Activated CD4-positive, alpha-beta T cell treated with anti-CD3 and anti-CD28 coated beads, Interleukin-10, Interleukin-2, amounts not matched to agents 100 ng/mL and 50 ng/mL, durations not matched to agents 16 hours and 8 hours (primary cell): Measurements from ENCODE around the gene RSAD1.
"Not testable (repeated sequence)": the region's sequence is repeated elsewhere in the genome, so short reads cannot be mapped to it uniquely, and the experiment has no call there.

Source experiments
- DNase-seq: peaks from one replicate; pipeline ENCODE4 v3.0.0-alpha.2; 2020

The RSAD1 gene

DNA sequence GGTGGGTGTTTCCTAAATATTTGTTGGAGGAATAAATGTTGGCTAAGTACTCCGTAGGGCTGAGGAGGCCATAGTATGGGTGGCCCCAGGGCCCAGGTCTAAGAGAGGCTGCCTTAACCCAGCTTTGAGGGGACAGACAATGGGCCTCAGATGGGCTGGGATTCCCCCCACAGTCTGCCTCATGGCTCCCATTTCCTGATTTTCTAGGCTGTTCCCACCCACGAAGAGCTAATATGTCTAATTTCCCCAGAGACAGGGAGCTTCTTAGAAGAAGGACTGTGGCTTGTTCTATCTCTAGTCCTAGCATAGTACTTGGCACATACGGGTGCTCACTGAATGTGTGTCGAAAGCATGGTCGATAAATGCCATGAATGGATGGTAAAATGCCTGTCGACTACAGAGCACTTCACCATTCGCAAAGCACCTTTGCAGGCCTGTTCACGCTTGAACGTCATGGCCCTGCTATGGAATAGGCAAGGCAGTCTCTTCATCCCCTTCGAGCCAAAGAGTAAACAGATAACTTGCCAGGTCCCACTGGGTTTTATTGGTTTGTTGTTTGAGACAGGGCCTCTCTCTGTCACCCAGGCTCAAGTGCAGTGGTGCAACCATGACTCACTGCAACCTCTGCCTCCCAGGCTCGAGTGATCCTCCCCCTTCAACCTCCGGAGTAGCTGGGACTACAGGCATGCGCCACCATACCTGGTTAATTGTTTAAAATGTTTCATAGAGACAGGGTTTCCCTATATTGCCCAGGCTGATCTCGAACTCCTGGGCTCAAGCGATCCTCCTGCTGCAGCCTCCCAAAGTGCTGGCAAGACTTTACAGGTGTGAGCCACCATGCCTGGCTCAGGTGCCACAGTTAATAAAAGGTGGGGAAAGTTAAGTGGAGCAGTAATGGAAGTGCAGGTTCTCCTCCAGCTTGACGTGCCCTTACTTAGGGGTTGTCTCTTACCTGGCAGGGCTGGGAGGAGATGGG lies 19.7 kb upstream of the RSAD1 start:
- DNase-seq, result no peak

DNA sequence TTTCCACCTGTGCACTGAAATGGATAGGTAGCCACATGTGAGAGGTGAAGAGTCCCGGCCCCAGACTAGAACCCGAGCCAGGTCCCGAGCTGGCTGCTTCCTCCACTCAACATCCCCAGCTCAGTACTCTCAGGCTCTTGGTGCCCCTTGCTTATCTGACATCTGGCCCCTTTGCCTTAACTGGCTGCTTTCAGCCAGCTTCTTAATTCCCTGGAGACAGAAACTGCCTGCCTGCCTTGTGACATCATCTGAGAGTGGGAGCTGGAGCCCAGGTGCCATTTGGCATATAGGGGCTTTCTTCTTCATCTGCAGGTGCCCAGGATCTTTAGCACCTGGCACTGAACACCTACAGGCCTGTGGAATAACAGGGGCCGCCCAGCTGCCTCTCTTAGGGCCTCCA lies 18.9 kb upstream of the RSAD1 start:
- no peak for DNase-seq

DNA sequence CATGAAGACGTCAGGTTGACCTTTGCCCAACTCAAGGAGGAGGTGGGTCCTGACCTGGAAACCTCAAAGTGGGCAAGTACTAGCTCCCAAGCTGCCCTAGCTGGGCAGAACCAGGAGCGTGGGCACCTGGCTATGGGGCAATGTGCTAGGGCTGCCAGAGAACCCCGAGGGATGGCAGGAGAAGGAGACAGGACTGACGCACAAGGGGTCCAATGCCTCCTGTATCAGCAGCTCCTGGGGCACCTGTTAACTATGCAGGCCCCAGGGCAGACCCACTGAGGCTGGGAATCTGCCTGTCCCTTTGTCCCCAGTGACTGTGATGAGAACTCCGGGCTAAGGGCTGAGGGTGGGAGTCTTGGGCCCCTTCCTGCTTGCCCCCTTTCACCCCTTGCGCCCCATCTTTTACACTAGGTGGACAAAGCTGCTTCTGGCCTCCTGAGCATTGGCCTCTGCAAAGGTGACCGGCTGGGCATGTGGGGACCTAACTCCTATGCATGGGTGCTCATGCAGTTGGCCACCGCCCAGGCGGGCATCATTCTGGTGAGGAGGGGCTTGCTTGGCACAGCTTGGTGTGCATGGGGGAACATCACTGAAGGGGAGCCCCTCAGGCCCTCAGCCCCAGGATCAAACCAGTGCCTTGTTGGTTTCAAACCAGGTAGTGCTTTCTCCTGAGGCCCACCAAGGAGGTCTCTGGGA lies 17.7 kb upstream of the RSAD1 start:
- no peak for DNase-seq

DNA sequence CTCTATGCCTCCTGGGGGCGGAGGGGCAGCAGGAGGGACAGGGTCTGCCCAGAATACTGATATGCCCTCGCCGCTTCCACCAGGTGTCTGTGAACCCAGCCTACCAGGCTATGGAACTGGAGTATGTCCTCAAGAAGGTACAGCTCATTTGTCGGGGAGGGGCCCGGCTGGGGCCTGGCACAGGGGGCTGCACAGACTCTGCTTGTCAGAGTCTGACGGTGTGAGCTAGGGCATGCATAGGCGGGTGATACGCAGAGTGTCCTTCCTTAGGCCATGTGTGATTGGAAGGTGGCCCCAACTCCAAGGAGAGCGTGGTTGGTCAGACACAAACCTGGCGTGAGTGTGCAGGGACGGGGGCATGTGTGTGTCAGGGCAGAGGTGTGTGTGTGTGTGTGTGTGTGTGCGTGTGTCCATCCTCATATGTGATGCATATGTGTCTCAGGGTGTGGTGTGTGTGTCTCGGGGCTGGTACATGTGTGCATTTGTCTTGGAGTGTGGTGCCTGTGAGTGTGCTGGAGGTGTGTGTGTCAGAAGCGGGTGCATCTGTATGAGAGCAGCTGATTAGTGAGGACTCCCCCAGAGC lies 17.0 kb upstream of the RSAD1 start:
- no peak for DNase-seq

DNA sequence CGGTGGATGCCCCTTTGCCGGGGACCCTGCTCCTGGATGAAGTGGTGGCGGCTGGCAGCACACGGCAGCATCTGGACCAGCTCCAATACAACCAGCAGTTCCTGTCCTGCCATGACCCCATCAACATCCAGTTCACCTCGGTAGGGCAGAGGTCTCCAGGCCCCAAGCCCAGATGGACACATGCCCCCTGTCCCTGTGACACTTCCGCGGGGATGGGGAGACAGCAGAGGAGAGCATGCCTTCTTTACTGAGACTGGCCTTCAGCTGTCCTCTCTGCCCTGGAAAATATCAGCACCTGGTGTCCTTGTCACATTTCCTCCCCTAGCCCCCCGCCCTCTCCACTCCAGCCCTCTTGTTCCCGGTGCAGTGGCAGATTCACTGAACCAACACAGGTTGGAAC lies 16.2 kb upstream of the RSAD1 start:
- no peak for DNase-seq

DNA sequence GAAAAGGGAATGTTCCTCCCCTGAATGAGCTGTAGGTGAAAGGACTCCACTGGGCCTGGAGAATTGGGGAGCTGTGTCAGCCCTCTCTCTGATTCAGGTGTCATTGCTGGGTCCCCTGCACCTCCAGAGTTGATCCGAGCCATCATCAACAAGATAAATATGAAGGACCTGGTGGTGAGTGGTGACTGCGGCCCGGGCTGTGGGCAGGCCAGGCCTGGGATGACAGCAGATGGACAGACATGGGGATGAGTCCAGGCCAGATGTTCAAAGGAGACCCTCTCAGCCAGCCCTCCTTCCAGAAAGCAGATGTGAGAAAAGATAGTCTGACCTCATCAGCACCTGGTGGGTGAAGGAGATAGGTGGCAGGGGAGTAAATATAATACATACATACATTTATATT lies 14.5 kb upstream of the RSAD1 start:
- no peak for DNase-seq

DNA sequence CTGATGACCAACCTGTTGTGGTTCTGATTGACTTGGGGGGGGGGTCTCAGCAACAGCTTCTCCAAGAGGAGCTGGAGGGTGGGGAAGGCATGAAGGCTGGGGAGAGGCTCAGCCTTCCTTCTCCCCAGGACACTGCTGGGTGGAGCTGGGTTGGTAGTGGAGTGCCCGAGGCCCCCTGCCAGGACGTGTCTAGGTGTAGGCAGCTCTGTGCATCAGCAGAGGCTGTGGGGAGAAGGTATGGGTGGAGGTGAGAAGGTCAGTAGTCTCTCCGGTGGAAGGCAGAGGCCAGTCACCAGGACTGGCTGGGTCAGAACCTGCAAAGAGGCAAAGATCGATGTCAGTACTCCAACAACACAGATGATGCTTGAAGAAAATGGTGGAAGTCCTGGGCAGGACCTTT lies 13.9 kb upstream of the RSAD1 start:
- DNase-seq, result no peak

DNA sequence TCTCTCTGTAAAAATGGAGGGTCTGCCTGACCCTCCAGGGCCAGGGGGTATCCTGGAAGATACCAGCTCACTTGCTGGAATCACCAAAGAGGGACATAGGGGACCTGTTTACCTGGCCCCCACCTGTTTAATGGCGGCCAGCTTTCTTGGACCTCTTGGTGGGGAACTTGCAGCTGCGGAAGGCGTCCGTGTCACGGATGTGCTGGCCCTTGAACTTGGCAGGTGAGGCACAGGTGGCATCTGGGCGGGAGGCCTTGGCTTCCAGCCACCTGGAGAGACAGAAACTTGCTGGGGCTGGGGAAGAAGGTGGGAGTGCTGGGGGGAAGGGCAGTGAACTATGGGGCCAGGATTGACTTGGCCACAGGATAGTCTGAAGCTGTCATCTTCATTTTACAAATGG lies 13.5 kb upstream of the RSAD1 start:
- DNase-seq, result no peak

DNA sequence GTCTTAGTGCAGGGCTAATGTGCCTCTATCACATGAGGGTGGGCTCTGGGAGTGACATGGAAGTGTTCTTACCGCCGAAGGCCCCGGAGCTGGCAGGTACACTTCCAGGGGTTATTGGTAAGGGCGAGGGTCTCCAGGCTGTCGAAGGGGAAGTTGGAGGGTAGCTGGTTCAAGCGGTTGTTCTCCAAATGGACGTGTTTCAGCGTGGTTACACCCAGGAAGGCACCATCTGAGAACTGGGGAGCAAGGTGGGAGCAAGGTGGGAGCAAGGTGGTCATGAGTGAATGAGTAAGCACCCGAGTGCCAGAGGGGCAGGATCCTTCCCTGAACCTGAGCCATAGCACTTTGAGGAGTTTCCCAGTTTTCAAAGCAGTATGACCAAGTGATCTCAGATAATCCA lies 13.0 kb upstream of the RSAD1 start:
- DNase-seq, result no peak

DNA sequence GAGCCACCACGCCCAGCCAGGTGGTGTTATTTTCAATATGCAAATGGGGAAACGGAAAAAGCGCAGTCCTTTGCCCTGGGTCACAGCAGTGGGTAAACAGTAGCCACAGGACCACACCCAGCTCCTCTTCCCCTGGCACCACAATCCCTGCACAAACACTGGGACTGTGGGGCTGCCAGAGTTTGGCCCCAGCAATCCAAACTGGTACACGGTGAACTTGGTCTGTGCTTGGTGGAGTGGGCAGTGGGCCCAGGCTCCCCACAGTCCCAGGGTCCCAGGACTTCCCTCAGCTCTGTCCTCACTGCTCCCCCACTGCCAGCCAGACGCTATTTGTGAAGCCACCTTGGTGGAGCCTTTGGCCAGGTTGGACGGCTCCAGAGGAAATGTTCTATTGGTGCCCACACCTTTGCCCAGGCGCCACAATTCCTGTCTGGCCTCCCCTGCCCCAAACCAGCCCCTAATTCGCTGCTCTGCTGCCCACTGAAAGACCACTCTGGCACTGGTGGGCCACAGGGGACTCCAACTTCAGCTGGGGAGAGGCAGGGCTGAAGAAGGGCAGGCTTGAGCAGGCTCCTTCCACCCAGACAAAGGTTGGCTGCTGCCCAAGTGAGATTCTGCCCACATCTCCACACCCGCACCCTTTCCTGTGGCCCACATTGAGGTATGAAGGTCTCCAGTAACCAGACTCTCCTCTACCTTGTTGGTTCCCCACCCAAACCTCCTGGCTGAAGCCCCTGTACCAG lies 12.1 kb upstream of the RSAD1 start:
- no peak for DNase-seq

DNA sequence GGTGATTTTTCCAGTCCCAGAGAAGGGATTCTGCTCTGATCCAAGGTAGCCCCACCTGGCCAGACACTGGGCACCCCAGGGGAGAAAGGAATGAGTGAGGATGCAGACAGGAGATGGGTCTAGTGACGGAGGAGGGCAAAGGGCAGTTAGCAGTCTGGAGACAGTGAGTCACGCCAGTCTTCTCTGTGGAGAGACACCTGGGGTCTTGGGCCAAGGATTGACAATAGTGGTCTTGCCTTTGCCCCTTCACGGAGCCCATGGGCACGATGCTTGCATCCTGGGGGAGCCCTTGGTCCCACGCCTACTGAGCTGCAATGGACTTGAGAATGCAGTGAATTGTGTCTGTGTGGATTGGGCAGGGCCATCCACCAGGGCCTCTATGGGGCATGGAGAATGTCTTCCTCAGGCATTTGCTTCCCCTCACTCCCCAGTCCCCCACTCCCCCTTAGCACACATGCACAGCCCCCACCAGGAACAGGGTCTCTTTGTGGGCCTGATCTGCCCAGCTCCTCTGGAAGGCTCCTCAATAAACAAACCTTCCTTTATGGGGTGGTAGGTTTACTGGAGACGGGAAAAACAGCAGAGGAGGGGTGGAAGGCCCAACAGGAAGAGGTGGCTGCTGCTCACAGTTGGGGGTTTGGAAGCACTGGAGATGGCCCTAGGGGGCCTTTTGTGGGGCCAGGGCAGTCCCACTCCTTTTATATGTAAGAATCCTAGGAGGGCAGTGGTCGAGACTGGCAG lies 11.4 kb upstream of the RSAD1 start:
- no peak for DNase-seq

DNA sequence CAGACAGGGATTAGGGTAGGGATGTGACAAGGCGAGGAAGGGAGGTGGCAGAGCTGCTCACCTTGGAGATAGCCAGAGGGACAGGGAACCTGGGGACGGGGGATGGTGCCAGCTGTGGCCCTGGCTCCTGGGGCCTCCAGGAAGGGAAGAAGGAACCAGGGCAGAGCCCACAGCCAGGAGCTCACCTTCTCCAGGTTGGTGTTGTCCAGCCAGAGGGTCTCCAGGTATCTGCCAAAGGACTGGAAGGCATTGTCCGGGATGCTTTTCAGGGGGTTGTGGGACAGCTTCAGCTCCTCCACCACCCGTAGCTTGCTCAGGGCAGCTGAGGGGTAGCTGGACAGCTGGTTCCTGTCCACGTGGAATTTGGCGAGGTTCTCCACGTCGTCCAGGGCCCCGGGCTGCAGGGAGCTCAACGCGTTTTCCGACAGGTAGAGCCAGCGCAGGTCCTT lies 10.8 kb upstream of the RSAD1 start:
- DNase-seq, result no peak

DNA sequence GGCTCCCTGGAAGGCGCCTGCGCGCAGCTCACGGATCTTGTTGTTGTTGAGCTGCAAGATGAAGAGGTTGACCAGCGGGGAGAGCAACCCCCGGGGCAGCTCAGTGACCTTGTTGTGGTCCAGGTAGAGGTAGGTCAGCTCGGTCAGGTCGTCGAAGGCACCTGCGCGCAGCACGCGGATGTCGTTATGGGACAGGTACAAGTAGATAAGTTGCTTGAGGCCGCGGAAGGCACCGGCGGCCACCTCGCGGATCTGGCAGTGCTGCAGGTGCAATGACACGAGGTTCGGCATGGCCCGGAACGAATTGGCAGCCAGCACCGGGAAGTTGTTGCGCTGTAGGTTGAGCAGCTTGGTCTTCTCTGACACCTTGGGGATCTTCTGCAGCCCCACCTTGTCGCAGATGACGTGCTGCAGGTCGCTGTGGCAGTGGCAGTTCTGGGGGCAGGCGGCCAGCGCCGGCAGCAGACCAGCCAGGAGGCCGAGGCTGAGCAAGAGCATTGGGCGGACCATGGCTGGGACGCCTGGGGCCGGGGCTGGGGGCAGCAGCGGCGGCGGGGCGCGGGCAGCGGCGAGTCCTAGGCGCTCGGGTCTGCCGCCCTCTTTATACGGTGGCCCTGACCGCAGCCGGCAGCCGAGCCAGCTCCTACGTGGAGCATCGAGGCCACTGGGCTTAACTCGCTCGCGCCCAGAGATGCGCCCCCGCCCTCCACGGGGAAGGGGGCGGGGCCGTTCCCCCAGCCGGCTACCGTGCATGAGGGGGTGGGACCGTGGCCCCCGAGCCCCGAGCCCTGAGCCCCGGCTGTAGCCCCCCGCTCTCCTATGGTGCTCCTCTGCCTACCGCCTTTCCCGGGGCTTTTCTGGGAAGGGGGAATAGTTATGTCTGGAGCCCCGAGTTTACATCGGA lies 10.1 kb upstream of the RSAD1 start, which contains the start of gene CHAD:
CHAD (minus strand) TSS at position 577 of the 904 bp plus-strand sequence; CDS start at position 510, 67 bp downstream.
- DNase-seq, result no peak

DNA sequence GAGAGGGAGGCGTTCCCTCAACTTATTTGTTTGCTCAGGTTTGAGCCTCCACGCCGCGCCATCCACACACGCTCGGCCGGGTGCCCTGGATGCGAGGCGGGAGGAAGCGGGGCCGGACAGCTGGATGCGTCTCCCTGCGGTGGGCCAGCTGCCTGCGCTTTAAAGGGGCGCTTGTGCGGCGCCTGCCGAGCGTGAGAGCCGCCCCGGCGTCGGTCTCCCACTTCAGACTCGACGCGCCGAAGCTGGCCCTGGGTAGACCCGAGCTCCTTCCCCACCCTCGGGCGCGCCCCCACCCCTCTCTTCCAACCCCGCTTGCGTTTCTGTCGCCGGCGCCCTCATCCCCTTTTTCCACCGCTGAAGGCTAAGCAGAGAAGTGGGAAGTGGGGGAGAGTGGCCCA lies 9.5 kb upstream of the RSAD1 start:
- no peak for DNase-seq

DNA sequence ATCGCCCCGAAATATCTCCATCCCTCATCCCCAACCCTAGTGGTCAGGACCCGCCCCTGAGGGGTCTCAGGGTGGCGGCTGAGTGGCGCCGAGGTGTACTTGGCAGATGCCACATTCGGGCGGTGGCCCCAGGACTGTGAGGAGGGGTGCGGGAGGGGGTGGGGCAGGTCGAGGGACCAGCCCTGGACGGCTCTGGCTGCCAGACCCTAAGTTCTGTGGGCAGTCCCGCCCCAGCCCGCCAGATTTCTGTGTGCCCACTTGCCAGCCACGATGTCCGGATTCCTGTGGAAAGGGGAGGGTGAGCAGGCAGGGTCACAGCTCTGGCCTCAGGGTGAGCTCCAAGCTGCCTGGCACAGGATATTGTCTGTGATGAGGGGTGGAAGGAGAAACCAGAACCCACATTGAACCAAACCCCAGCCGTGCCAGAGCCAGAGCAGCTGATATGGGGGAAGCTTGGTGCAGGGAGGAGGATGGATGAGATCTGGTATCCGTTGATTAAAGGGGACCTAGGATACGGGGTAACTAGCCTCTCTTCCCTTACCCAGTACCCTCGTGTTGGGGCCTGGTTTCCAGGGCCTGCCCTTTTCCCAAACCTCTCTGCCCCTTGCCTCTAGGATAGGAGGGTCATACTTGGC lies 8.9 kb upstream of the RSAD1 start:
- DNase-seq, result no peak

DNA sequence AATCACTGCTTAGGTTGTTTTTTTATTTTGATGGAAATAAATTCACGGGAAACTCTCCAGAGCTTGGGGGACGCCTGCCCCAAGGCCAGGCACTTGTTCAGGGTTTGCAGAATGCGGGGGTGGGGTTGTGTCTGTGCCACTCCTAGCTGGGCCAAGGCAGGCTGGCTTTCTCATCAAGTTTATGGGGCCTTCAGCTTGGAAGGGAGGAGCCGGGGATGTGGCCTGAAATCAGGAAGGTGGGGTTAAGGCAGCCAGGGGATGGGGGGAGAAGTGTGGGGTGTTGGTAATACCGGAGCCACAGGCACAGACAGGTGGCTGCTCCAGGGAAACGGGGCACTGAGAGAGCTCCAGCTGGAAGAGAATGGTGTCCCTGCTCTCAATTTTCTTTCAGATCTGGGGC lies 8.2 kb upstream of the RSAD1 start:
- no peak for DNase-seq

DNA sequence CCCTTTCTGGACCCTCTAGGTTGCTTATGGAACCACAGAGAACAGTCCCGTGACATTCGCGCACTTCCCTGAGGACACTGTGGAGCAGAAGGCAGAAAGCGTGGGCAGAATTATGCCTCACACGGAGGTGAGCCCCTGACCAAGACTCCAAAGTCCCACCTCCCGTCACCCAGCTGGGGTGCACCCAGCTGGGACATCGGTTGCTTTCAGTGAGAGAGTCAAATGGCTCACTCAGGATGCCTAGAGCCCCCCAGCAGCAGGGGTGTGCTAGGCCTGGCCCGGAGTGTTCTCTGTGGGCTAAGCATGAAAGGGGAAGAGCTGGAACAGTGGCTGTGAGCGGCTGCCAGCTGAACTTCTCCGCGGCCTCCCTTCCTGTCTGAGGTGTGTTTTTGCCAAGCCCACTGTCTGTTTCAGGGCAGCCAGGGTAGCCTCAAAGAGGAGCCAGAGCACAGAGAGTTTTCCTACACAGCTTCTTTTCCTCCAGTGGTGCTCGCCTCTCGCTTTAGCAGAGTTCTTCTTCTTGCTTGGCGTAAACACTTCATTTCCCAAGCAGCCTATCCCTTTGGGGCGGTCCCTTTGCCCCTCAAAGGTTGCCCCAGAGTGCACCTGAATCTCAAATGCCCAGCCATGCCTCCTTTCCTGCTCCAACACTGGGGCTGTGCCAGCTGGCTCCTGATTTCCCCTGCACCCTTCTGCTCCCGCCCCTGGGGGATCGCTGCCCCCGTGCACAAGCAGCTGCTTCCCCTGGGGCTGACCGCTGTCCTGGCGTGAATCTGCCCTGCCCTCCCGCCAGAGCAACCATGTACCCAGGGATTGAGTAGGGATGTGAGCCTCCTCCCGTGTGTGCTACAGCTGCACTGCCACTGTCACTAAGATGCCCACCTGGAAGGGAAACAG lies 7.4 kb upstream of the RSAD1 start:
- DNase-seq, result no peak

DNA sequence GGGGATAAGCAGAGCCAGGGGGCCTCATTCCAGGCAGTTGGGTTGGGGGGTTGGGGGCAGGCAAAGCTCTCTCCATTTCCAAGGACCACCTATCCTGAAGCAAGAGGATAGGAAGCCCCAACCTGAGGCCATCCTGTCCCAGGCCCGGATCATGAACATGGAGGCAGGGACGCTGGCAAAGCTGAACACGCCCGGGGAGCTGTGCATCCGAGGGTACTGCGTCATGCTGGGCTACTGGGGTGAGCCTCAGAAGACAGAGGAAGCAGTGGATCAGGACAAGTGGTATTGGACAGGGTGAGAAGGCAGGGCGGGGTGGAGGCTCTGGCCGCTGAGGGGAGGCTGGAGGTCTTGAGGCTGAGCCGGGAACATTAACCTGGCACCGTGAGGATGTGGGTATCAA lies 6.4 kb upstream of the RSAD1 start:
- DNase-seq, result no peak

DNA sequence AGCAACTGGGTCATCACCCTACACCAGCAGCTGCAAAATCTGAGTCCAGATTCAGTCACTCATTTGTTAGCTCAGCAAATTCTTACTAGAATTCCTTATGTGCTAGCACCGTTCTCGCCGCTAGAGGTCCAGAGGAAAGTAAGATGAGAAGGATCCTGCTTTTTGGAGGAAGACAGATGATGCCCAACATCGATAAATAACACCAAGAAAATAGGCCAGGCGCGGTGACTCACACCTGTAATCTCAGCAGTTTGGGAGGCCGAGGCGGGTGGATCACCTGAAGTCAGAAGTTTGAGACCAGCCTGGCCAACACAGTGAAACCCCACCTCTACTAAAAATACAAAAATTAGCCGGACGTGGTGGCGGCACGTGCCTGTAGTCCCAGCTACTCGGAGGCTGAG lies 5.9 kb upstream of the RSAD1 start:
- not testable (repeated sequence) for DNase-seq

DNA sequence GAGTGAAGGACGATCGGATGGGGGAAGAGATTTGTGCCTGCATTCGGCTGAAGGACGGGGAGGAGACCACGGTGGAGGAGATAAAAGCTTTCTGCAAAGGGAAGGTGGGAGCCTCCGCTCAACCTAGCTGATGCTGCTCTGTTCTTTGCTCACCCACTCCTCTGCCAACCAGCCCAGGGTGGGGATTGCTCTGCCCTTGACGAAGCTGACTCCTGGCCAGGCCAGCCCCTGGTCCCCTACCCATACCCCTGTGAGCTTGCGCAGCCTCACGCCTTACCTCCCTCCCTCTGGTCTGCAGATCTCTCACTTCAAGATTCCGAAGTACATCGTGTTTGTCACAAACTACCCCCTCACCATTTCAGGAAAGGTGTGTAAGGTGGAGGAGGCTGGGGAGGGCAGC lies 4.8 kb upstream of the RSAD1 start:
- no peak for DNase-seq
